ENCODE results near the gene ADM2. TPM values are rescaled to one million over a fixed set of nuclear protein-coding genes. Genes with fewer than 3 reads are reported as not detected.

ADM2 gene
- total RNA-seq, 6 experiments from 2014 or later = 1.0 to 19.2 (median 2.2) TPM

- H3K27ac ChIP-seq = no peak overlapping the region
- 0% methylated on average over 1 of the region's 34 CpGs for WGBS (ENCODE audit: insufficient coverage, low coverage, low lambda C conversion rate, missing lambda C conversion rate)
- no peak overlapping the region for H3K4me3 ChIP-seq
- peak in 2 of 3 donors; percentile 23 to 52 for DNase-seq
- no peak for TF ChIP-seq POLR2A (IDR thresholded peaks at IDR 0.05)
- TF ChIP-seq, protein P1, sequence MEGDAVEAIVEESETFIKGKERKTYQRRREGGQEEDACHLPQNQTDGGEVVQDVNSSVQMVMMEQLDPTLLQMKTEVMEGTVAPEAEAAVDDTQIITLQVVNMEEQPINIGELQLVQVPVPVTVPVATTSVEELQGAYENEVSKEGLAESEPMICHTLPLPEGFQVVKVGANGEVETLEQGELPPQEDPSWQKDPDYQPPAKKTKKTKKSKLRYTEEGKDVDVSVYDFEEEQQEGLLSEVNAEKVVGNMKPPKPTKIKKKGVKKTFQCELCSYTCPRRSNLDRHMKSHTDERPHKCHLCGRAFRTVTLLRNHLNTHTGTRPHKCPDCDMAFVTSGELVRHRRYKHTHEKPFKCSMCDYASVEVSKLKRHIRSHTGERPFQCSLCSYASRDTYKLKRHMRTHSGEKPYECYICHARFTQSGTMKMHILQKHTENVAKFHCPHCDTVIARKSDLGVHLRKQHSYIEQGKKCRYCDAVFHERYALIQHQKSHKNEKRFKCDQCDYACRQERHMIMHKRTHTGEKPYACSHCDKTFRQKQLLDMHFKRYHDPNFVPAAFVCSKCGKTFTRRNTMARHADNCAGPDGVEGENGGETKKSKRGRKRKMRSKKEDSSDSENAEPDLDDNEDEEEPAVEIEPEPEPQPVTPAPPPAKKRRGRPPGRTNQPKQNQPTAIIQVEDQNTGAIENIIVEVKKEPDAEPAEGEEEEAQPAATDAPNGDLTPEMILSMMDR (IDR thresholded peaks at IDR 0.05) = no peak
- H3K27me3 ChIP-seq = no peaks in the 10 kb centered on the region
- no peaks in the 10 kb centered on the region for H3K9me3 ChIP-seq
- H3K4me1 ChIP-seq = no peaks in the 10 kb centered on the region
- intact Hi-C loops (cut with DNase I) = no loop called here
- peaks cover 5 to 72% (median 39%) of the 10 kb centered on the region in 4 donors for H3K36me3 ChIP-seq
- no peak for ATAC-seq
These were observed 42.8 kb upstream of the ADM2 start for GRCh38 chr22:50438305-50439275.

DNA sequence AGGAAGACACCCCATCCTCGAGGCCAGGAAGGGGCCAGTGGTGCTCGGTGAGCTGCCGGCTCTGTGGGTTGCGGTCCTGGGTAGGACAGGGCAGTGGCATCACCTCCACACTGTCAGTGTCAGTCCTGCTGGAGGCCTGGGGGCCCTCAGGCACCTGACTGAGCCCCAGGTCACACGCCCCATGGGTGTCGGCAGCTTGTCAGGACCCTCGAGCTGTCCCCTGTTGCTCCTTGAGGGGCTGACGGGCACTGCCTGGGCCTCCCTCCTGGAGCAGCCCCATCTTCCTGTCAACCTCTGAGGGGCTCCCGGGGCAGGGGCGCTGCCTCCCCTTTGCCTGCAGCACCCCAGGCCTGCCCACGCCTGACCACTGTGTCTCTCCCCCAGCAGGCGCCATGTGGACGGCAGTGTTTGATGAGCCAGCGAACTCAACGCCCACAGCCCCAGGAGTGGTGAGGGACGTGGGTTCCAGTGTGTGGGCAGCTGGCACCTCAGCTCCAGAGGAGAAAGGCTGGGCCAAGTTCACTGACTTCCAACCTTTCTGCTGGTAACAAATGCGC lies 42.0 kb upstream of the ADM2 start:
- H3K9me3 ChIP-seq = no peaks in the 10 kb centered on the region

DNA sequence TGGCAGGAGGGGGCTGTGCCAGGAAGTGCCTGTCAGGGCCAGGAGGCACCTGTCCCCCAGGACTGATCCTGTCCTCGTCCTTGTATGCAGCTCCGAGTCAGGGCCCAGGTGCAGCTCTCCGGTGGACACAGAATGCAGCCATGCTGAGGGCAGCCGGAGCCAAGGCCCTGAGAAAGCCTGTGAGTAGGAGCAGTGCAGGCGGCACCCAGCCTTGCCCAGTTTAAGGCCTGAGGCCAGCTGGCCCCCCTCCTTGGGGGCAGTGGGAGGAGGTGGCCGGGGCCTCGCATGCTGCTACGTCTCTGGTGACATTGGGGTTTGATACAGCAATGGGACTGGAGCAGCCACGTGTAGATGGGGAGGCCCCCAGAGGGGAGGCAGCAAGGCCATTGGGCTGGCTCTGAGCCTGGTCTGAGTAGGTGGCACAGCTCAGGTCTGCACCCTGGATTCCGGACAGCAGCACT lies 41.4 kb upstream of the ADM2 start:
- Histone ChIP-seq H3K4me1 (no peaks in the 10 kb centered on the region), H3K27ac (no peak overlapping the region), H3K9me3 (no peaks in the 10 kb centered on the region), H3K4me3 (no peak overlapping the region), H3K27me3 (no peaks in the 10 kb centered on the region), H3K36me3 (peaks cover 5 to 71% (median 38%) of the 10 kb centered on the region in 4 donors)
- intact Hi-C loops (cut with DNase I) = no loop called here
- no CpG with 5 or more reads among the region's 10 CpGs for WGBS (ENCODE audit: insufficient coverage, low coverage, low lambda C conversion rate, missing lambda C conversion rate)
- TF ChIP-seq POLR2A (IDR thresholded peaks at IDR 0.05) = no peak
- TF ChIP-seq, protein P1 (IDR thresholded peaks at IDR 0.05) = no peak
- DNase-seq (peak in 1 of 3 donors; percentile 53), ATAC-seq (no peak)

More for the DNA sequence above, 42.0 kb upstream of the ADM2 start:
- TF ChIP-seq POLR2A (IDR thresholded peaks at IDR 0.05) = no peak
- TF ChIP-seq, protein P1 (IDR thresholded peaks at IDR 0.05) = no peak
- WGBS (ENCODE audit: insufficient coverage, low coverage, low lambda C conversion rate, missing lambda C conversion rate) = 33% methylated on average over 1 of the region's 17 CpGs
- DNase-seq (peak in 2 of 3 donors; percentile 19 to 54), ATAC-seq (no peak)
- no peaks in the 10 kb centered on the region for H3K27me3 ChIP-seq
- H3K27ac ChIP-seq = no peak overlapping the region
- intact Hi-C loops (cut with DNase I) = no loop called here
- no peaks in the 10 kb centered on the region for H3K4me1 ChIP-seq
- H3K36me3 ChIP-seq = peaks cover 5 to 73% (median 39%) of the 10 kb centered on the region in 4 donors
- no peak overlapping the region for H3K4me3 ChIP-seq

DNA sequence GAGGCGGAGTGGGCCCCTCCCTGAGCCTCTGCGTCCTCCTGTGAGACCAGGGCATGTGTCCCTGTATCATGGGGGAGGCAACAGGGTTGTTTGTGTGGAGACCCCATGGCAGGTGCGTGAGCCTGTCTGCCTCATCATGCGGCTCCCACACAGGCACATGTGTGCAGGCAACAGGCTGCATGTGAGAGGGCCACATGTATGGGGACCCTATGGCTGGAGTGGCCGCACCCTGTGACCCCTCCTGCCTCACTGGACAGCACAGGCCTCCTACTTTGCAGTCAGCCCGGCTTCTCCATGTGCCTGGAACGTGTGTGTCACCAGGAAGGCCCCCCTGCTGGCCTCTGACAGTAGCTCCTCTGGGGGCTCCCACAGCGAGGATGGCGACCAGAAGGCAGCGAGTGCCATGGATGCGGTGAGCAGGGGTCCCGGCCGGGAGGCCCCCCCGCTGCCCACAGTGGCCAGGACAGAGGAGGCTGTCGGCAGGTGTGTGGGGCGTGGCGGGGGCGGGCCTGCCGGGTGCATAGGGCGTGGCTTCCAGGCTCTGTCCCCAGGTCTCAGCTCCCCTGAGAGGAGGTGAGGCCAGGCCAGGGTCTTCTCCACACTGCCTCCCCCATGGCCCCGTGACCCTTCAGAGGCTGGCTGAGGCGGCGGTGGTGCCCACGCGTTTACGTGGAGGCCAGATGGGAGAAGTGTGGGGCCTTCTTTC lies 40.6 kb upstream of the ADM2 start:
- 92% methylated on average over 2 of the region's 26 CpGs for WGBS (ENCODE audit: insufficient coverage, low coverage, low lambda C conversion rate, missing lambda C conversion rate)
- DNase-seq (peak in 2 of 3 donors; percentile 19 to 55), ATAC-seq (no peak)
- Histone ChIP-seq H3K36me3 (peaks cover 5 to 63% (median 37%) of the 10 kb centered on the region in 4 donors), H3K9me3 (no peaks in the 10 kb centered on the region), H3K27ac (no peak overlapping the region), H3K4me3 (no peak overlapping the region), H3K27me3 (no peaks in the 10 kb centered on the region), H3K4me1 (no peaks in the 10 kb centered on the region)
- TF ChIP-seq, protein P1 (IDR thresholded peaks at IDR 0.05) = no peak
- no peak for TF ChIP-seq POLR2A (IDR thresholded peaks at IDR 0.05)
- intact Hi-C loops (cut with DNase I) = no loop called here

All from right lobe of liver (tissue), 6 donors.